IPS-NIHi11 (cell line): ENCODE data around the gene HTR1B.

ENCODE experiments used
- DNase-seq: peaks from one replicate; pipeline ENCODE4 v3.0.0; 2012; ENCODE audit warnings: mixed read lengths, low spot score

The HTR1B gene, protein sequence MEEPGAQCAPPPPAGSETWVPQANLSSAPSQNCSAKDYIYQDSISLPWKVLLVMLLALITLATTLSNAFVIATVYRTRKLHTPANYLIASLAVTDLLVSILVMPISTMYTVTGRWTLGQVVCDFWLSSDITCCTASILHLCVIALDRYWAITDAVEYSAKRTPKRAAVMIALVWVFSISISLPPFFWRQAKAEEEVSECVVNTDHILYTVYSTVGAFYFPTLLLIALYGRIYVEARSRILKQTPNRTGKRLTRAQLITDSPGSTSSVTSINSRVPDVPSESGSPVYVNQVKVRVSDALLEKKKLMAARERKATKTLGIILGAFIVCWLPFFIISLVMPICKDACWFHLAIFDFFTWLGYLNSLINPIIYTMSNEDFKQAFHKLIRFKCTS

DNA sequence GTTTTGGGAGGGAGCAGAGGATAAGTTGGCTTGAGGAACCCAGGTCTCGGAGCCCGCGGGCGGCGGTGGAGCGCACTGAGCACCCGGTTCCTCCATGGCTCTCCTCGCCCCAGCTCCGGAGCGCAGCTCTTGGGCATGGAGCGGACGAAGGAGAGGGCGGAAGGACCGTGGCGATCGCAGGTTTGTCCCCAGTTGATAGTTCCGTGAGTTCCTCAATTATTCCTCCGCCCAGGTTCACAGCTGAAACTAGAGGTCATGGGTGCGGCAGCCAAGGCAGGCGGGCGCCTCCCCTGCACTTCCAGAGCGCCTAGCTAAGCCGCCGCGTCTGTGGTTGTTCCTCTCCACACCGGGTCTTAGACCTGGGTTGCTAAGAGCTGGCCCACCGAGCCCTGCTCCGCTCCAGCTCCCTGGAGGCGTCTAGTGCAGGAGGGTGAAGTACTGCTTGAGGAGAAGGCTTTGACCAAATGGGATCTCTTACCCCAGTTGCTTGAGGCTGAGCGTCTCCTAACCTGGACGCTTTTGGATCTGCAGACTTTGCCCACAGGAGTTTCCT lies at the start of gene HTR1B:
Gene HTR1B, minus strand, starts transcription at position 184 of the 553 bp plus-strand sequence. Its CDS starts 88 bp downstream, at position 96.
- peak; percentile 31 for DNase-seq

DNA sequence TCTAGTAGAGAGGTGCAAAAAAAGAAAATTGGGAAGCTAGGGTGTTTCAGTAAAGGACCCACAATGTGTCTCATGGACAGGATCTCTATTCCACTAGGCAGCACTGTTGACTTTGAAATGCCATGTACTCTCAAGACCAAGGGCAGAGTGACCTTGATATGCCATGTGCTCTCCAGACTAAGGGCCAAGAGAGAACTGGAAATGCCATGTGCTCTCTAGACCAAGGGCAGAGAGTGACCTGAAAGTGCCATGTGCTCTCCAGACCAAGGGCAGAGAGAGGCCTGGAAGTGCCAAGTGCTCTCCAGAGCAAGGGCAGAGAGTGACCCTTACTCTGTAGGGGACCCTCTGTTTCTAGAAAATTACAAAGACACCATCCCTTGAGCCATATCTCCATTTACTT lies 49.3 kb upstream of the HTR1B start:
- DNase-seq = no peak

DNA sequence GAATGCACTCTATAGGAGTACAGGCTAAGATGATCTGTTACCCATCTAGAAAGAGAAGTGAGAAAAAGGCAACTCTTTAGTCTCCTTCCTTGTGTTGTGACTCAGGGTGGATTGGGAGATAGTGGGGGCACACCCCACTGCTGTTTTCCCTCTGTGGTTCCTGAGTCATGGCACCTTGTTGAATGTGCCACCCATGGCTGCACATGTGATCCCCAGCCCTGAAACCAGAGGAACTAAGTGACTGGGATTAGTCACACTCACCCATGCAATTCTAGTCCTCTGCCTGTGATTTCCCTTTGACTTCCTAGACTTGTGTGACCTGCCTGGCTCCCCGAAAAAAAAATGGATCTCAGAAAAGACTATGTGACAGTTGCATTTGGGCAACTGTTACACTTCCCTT lies 48.6 kb upstream of the HTR1B start:
- no peak for DNase-seq

DNA sequence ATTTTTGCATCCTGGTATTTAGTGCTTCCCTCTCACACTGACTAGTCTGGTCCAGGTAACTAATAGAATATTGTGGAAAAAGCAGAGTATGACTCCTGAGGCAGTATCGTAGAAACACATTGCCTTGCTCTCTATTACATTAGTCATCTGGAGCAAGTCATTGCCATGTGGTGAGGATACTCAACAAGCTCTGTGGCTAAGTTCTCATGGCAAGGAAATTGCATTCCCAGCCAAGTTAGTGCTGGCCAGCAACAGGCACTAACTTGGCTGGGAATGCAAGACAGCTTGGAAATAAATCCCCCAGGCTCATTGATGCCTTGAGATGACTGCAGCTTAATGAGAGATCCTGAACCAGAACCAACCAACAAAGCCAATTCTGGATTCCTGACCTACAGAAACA lies 39.7 kb upstream of the HTR1B start:
- no peak for DNase-seq

DNA sequence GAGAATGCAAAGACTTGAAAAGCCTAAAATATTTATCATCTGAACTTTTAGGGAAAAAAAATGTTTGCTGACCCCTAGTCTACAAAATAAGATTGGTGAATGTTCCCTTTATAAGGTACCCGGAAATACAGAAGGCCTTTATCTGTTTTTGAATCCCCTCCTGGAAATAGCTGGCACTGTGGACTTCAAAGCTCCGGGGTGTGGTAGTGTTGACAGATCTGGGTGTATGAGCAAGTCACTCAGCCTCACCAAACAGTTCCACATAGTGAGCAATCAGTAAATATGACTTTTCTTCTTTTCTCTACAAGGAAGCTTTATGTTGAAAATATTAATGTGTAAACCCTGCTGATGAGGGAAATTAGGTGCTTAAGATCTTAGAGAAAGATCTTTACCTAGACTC lies 29.2 kb upstream of the HTR1B start:
- no peak for DNase-seq

DNA sequence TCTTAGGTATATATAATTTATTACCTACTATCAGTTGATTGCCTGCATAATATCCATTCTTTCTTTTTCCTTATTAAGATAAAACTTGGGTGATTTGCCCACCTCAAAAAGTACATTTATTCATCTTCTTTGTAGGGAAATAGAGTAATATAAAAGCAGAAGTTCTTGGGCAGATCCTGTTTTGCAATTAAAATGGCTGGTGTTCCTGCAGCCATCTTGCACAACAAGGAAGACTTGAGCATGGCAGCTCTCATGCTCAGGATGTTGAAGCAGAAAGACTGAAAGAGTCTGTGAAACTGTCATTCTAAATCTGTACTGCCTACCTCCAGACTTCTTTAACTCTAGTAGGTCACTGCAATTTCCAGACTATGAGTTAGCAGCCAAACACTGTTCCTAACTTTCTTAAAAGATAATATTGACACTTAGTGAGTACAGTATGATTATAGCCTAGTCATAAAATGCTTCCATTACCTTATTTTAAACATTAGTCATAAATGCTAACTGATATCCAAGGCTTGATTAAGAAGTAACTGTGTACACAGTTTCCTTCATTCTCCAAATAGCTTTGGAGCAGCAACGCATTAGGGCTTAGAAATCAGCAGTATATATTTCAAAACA lies 24.6 kb upstream of the HTR1B start:
- no peak for DNase-seq

DNA sequence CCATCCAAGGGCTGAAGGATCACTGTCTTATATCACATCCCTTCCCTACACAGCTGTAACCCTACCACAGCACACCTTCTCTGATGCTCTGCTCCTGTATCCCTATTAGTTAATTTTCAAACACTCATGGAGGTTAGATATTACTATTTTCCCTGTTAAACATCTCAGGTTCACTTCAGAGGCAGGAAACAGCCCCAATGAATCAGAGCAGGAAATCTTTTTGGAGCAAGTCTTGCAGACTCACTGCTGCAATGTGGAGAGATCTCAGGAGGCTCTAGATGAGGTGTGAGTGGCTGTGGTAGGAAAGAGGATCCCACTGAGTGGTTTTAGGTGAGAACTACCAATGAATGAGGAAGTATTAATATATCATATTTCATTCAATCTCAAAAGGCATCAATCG lies 19.7 kb upstream of the HTR1B start:
- no peak for DNase-seq

DNA sequence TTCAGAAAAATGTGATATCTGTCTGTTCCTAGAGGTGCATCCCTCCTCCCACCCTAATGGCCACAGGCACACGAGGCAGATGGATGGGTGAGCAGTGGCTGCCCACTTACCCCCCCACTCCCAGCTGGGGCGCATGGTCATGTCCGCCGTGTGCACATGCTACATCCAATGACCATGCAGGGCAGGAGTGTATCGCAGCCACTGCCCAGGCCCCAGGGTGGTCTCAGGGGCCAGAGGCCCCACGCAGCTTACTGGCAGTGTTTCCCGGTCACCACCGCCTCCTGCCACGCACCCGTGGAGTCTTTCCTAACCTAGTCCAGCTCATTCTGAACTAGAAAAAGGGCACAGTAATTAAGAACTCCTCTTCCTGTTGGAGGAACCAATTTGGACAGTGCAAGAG lies 11.7 kb upstream of the HTR1B start:
- no peak for DNase-seq

DNA sequence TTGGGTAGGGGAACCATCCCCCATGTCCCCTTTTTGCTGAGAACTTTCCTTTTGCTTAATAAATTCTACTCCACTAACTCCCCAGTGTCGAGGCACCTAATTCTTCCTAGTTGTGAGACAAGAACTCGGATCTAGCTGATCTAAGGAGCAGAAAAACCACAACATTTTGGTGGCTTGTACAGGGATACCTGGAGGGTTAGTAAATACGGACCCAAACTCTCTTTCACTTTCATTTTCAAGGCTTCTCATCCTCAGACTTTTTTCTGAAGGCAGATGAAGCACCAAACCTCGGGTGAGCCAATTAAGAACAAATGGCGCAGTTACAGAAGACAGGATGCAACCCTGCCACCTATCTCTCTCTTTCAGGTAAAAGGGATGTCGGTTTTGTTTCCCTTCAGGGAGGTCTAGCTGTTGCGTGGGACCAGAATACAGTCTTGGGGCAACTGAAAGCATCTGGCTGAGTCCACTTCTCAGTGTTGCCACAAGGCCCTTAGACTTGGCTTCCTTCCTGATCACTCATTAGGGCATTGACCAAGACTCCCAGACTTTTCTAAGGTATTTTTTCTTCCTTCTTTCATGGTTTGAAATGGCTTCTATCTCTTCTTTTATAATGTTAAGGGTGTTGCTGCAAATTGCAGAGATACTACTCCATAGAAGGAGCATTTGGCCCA lies 11.1 kb upstream of the HTR1B start:
- DNase-seq = no peak

DNA sequence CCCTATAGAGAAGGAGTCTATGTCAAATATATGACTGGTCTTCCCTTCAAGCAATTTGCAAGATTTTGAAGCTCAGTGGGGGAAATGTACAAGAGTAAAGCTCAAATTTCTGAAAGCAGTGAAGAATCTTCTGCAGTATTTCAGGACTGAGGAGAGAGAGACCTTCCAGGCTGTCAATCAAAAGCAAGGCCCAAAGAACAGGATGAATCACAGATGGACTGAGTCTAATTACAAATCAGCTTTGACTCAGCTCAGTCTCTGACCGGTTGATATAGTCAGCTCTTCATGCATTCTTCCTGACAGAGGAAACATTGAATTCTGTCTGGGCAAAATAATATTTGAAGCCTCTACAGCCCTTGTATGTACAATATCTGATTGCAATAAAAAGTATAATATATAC lies 7.7 kb upstream of the HTR1B start:
- DNase-seq = no peak

DNA sequence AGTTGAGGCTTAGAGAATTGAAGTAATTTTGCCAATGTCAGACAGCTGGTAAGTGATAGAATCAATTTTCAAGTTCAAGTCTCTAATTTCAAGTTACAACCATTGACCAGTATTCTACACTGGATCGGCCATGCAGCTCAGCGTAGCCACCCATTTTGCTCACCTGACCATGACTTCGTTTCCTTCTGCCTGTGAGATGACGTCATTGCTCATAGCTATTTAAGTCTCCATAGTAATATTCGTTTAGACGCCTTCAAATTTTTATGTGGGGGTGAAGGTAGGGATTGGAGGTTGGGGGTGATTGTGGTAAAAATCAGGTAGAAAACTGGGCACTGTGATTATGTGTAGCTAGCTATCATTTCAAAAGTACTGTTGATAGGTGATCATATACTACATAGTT lies 5.6 kb upstream of the HTR1B start:
- DNase-seq = no peak

DNA sequence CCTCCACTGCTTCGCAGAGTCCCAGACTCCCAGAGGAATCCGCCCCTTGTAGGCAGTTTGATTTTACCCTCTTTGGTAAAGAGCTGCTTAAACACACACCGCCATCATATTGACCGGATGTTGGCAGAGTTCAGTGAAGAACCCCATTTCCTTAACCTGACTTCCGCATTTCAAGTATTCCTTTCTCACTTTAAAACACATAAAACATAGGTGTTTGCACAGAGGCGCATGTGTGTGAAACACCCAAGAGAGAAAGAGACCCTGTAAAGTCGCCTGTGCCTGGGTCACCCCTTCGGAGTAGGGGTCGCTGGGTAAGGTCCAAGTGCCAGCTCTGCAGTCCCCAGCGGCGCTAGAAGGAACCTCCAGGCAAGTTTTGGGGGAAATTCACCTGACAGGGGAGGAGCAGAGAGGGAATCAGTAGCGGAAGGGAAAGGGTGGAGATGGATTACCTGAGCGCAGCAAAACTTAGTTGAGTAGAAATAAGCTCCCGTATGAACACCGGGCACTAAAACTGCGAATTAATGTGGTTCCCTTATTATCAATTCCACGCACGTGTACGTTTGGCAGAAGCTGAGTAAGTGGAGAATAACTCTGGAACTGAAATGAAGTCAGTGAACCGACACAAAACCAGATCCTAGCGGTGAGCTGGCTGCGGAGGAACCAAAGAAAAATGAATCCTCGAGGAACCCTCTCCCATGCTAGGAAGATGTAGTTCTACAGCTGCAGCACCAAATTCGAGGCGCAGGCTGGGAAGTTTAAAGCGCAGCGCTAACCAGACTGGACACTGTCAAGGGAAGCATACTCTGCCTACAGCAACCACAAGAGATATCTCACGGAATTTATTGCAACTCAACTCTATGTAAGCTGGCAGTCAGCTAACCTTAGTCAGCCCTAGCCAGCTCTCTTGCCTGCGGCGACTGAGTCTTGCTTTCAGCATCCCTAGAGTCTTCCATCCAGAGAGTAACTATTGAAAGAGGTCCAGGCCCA lies 3.5 kb upstream of the HTR1B start:
- peak; percentile 23 for DNase-seq

DNA sequence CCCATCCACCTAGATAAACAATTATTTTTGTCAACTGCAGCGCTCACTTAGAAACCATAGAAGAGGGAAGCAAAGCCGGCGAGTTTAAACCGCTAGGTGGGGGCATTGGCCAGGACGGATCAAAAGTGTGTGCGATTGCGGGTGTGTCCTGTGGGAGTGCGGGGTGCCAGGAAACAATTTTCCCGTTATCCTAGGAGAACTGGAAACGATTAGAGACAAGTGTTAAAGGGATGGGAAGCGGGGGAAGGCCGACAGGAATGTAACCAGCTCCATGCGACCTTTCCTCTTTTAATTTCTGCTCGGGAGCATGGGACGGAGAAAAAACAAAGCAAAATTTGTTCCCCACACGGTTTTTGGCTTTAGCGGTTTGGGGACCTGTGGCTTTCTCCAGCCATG lies 2.8 kb upstream of the HTR1B start:
- DNase-seq = peak; percentile 36

DNA sequence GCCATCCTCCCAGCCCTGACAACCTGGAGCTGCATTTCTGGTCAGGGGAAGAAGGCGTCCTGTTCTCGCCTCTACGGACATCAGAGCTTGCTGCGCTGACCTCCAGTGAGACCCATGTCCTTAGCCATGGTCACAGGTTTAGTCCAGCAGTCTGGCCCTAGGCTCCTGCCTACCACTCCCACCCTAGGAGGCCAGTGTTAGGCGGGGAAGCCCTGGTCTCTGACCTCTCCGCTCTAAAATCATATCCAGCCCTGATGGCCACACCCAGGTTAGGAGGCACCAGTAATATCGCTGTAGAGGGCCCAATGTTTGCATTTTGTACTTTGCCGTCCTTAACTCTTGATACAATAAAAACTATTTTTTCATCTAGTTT lies 1.2 kb upstream of the HTR1B start:
- DNase-seq = no peak

DNA sequence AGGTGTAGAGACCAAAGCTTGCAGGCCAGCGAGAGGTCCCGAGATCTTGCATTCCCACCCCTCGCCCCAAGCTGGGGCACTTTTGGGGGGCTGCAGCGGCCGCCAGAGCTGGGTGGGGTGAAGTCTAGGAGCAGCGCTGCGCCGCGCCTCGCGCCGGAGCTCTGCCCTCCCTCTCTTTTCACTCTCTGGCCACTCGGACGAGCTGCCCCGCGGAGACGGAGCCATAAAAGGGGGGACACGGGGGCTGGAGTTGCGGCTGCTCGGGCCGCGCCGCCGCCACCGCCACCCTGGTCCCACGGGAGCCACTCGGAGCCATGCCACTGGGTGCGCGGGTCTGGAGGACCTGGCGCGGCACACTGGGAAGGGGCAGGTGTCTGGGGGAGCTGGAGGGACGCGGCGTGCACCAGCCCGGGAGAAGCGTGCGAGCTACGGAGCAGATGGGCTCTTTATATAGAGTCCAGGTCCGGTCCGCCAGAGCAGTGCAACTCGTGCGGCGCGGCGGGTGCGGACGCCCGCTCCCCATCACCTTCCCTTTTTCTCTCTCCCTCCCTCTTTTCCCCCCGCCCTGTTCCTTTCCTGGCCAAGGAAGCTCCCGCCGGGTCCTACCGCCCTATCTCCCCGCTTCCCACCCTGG lies 687 bp upstream of the HTR1B start:
- DNase-seq = peak; percentile 78

DNA sequence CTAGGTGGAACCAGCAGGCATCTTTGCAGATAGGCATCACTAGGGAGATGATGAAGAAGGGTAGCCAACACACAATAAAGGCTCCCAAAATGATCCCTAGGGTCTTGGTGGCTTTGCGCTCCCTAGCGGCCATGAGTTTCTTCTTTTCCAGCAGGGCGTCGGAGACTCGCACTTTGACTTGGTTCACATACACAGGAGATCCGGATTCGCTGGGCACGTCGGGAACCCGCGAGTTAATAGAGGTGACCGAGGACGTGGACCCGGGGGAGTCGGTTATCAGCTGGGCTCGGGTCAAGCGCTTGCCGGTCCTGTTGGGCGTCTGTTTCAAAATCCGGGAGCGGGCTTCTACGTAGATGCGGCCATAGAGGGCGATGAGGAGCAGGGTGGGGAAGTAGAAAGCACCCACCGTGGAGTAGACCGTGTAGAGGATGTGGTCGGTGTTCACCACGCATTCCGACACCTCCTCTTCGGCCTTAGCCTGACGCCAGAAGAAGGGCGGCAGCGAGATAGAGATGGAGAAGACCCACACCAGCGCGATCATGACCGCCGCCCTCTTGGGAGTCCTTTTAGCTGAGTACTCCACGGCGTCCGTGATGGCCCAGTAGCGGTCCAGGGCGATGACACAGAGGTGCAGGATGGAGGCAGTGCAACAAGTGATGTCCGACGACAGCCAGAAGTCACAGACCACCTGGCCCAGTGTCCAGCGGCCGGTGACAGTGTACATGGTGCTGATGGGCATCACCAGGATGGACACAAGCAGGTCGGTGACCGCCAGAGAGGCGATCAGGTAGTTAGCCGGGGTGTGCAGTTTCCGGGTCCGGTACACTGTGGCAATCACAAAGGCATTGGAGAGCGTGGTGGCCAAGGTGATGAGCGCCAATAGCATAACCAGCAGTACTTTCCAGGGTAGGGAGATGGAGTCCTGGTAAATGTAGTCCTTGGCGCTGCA lies 658 bp downstream of the HTR1B start:
- DNase-seq = peak; percentile 24

DNA sequence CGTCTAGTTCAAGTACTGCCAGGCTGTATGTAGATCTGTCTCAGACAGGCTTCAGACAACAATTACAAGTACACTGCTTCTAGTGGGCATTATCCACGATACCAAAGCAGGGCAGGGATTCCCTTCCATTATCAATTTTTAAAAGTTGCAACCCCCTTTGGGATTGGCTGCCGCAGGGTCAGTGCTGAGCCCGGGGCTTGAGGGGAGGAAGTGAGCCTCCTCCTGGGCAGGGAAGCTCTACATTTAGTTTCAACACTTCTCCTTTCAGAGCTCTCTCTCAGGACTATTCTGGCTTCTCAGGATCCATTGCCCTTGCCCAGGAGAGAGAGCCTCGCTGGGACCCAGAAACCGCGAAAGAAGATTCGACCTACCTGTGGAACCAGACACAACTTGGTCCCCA lies 1.5 kb downstream of the HTR1B start:
- DNase-seq = no peak

DNA sequence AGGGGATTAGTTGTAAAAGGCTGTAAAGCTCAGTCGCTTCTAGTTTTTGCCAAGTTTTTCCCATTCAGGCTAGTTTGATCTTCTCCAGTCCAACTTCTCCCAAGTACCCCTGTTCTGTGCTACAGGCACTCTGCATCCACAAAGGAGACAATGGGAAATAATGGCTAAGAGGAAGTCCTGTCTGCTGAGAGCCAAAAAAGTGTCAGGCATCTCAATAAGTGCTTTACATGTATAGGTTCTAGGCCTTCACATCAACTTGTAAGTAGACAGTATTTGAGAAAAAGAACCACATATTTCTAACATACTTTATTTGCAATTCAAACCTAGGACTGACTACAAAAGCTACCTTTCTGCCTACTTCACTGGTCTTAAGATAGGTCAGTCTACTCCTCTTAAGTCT lies 4.9 kb downstream of the HTR1B start:
- no peak for DNase-seq

DNA sequence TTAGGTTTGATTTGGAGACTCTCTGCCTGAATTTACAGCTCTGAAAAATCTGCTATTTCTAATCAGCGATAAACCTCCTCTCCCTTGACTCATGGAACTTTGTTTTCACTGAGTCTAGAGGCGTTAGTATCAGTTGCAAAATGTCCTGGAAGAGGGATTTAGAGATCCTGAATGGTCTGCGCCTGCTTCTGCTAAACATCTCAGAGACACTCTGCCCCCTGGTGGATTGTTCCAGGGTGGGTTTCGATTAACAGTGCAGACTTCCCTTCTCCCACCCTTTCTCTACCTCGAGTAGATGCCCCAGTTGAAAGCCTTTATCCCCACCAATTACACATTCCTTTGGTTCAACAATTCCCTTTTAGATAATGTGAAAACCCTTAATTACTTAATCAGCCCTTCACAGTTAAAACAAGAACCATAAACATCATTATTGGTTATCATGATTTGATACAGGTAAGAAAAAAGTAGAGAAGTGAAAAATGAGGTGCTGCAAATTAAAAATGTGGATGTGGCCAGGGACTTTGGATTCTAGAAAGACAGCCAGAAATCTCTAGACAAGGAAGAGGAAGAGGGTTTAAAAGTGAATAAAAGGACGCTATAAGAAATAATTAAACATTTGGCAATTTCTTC lies 5.5 kb downstream of the HTR1B start:
- peak; percentile 67 for DNase-seq
